Activated CD4-positive, alpha-beta T cell treated with anti-CD3 and anti-CD28 coated beads for 36 hours (primary cell): ENCODE measurements around the gene HCN3. TPM values are rescaled to one million over a fixed set of nuclear protein-coding genes. Genes with fewer than 3 reads are reported as not detected.

ENCODE experiments used
- total RNA-seq, 2 experiments: library from RNA; stranded (reverse); gene quantifications; one replicate each; pipeline ENCODE4 v1.2.3, GENCODE V29; 2021

HCN3 gene
- total RNA-seq, 2 experiments from 2014 or later = 1.9 to 2.3 TPM

Other genes starting within 250 kb of the HCN3 start
- under 1 TPM; 0.46 to 0.67 TPM for gene DCST2, start 243.7 kb upstream of the HCN3 start, total RNA-seq
- not detected for gene DCST1, start 243.6 kb upstream of the HCN3 start, total RNA-seq
- gene ADAM15, start 226.1 kb upstream of the HCN3 start, total RNA-seq = 10 to 100 TPM; 42.4 to 48.8 TPM
- gene EFNA4, start 213.7 kb upstream of the HCN3 start, total RNA-seq = 1 to 10 TPM; 6.3 to 6.5 TPM
- gene EFNA3, start 198.6 kb upstream of the HCN3 start, total RNA-seq = 1 to 10 TPM; 5.1 to 6.9 TPM
- gene EFNA1, start 149.6 kb upstream of the HCN3 start, total RNA-seq = 1 to 10 TPM in 1 of 2 experiments, under 1 TPM in 1; 0.82 to 1.1 TPM
- 10 to 100 TPM; 50.2 to 58.0 TPM for gene SLC50A1, start 141.6 kb upstream of the HCN3 start, total RNA-seq
- gene DPM3, start 136.9 kb upstream of the HCN3 start, total RNA-seq = 10 to 100 TPM; 29.8 to 34.3 TPM
- gene KRTCAP2, start 104.2 kb upstream of the HCN3 start, total RNA-seq = 100 to 1,000 TPM; 125 to 300 TPM
- 1 to 10 TPM; 6.3 to 6.9 TPM for gene TRIM46, start 103.6 kb upstream of the HCN3 start, total RNA-seq
- gene THBS3, start 69.6 kb upstream of the HCN3 start, total RNA-seq = 10 to 100 TPM; 12.8 to 13.7 TPM
- gene MTX1, start 68.8 kb upstream of the HCN3 start, total RNA-seq = 10 to 100 TPM; 52.8 to 52.9 TPM
- gene ENTREP3, start 22.0 kb upstream of the HCN3 start, total RNA-seq = 10 to 100 TPM; 29.7 to 34.8 TPM
- 10 to 100 TPM; 82.0 to 95.5 TPM for gene SCAMP3, start 15.1 kb upstream of the HCN3 start, total RNA-seq
- gene CLK2, start 4.0 kb upstream of the HCN3 start, total RNA-seq = 10 to 100 TPM; 81.4 to 86.6 TPM
- gene PKLR, start 24.0 kb downstream of the HCN3 start, total RNA-seq = not detected
- gene FDPS, start 31.4 kb downstream of the HCN3 start, total RNA-seq = 100 to 1,000 TPM; 255 to 354 TPM
- 10 to 100 TPM; 21.3 to 22.2 TPM for gene RUSC1, start 43.4 kb downstream of the HCN3 start, total RNA-seq